CD4-positive, alpha-beta T cell treated with Interferon gamma for 1 hour (primary cell): Measurements from ENCODE around the gene RASL10A.
"Not testable (repeated sequence)": the region's sequence is repeated elsewhere in the genome, so short reads cannot be mapped to it uniquely, and the experiment has no call there.

ENCODE experiments used
- DNase-seq: peaks from one replicate; pipeline ENCODE4 v3.0.0-alpha.2; 2020

Gene RASL10A, protein sequence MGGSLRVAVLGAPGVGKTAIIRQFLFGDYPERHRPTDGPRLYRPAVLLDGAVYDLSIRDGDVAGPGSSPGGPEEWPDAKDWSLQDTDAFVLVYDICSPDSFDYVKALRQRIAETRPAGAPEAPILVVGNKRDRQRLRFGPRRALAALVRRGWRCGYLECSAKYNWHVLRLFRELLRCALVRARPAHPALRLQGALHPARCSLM

GRCh38 chr22:29315286-29316140 is at the start of gene RASL10A:
Gene RASL10A (minus strand): TSS chr22:29315697. CDS start chr22:29315246, 451 bp downstream.
- DNase-seq: no peak

- DNase-seq: no peak
Observed at GRCh38 chr22:29359469-29359868, 44.0 kb upstream of the RASL10A start.

GRCh38 chr22:29357193-29357890 is 41.8 kb upstream of the RASL10A start:
- not testable (repeated sequence) for DNase-seq

GRCh38 chr22:29353860-29354259 is 38.4 kb upstream of the RASL10A start:
- DNase-seq: no peak

DNA sequence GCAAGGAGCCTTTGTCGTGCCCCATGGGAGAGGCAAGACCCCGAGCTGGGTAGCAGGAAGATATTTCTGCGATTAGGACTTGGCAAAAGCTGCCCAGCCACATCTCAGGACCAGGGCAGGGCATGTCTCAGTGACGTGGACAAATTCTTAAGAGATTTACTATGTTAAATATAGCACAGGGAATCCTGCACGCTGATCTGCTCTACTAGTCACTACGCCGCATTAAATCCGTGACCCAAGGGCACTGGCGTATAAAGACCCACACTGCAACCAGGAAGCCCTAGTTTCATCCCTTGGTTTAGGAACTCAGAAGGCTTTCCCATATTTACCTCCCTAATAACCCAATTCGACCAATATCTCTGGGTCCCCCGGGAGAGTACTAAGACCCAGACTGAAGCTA is 37.8 kb upstream of the RASL10A start:
- DNase-seq: no peak

- DNase-seq: no peak
Observed at GRCh38 chr22:29352778-29353177, 37.3 kb upstream of the RASL10A start.

GRCh38 chr22:29351891-29352290 is 36.4 kb upstream of the RASL10A start:
- DNase-seq: no peak

DNA sequence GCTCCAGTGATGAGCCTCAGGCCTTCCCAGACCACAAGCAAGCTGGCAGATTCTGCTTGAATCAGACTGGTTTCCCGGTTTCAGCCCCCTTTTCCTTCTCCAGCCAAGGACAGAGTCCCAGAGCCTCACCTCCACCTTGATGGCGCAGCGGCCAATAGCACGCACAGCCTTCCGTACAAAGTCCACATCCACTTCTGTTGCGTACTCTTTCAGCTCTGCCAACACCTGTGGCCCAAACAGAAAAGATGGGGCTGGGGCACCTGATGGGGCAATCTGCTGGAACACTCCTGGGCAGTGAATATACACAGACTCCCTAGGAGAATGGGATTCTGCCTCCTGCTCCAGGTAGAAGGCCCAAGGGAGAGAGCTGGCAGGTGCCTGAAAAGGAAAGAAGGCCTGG is 35.5 kb upstream of the RASL10A start:
- DNase-seq: no peak

- no peak for DNase-seq
Observed at GRCh38 chr22:29348956-29349355, 33.5 kb upstream of the RASL10A start.

GRCh38 chr22:29348041-29348440 is 32.5 kb upstream of the RASL10A start:
- no peak for DNase-seq

DNA sequence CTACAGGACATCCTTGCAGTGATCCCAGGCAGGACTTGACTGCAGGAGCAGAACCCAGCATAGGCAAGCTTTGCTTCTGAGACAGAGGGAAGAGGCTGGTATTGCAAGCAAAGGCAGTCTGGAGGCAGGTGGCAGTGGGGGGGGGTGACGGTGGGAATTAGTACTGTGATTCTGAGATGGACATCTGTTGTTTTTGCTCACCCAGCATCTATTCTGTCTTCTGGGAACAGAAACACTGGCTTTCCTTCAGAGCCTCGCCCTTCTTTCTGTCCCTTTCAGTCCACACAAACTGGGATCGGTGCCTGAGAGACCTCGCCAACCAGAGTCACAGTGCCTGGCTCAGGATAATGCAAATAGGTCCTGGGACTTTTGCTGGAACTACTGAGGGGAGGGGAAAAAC is 31.2 kb upstream of the RASL10A start:
- DNase-seq: no peak

DNA sequence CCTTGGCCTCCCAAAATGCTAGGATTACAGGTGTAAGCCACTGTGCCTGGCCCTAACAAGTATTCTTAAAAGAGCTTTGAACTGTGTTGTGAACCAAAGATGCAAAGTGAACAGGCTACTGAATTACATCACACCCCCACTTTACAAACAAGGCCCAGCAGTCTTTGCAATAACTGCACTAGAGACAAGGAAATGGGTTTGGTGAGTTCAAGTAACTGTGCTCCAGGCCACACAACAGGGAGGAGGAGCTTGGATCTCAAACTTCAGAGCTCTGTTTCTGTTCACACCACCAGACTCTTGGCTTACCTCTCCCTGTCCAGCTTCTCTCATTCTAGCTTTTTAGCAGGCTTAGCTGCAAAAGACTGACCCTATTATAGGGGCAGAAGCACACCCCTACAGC is 30.4 kb upstream of the RASL10A start:
- DNase-seq: no peak

DNA sequence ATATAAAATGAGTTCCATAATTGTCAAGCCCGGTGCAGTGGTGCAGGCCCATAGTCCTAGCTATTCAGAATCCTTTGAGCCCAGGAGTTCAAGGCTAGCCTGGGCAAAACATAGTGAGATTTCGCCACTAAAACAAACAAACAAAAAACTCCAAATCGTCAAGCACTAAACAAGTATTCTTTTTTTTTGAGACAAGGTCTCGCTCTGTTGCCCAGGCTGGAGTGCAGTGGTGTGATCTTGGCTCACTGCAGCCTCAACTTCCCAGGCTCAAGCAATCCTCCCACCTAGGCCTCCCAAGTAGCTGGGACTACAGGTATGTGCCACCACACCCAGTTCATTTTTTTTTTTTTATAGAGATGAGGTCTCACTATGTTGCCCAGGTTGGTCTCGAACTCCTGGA is 29.4 kb upstream of the RASL10A start:
- DNase-seq: not testable (repeated sequence)

DNA sequence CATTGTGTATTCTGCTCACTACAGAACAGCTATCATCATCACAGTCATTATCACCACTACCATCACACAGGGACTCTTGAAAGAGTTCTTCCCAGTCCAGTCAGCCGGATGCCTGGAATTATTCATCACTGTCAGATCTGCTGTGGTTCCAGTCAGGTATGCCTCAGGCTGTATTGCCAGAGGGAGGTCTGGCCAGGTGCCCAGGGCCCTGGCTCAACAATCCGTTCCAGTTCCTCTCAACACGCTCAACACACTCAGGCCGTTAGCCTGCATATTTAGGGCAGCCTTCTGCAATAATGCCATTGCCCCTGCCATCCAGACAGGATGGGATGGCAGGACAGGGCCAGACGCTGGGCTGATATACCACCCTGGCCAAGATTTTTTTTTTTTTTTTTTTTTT is 28.6 kb upstream of the RASL10A start:
- DNase-seq: no peak

DNA sequence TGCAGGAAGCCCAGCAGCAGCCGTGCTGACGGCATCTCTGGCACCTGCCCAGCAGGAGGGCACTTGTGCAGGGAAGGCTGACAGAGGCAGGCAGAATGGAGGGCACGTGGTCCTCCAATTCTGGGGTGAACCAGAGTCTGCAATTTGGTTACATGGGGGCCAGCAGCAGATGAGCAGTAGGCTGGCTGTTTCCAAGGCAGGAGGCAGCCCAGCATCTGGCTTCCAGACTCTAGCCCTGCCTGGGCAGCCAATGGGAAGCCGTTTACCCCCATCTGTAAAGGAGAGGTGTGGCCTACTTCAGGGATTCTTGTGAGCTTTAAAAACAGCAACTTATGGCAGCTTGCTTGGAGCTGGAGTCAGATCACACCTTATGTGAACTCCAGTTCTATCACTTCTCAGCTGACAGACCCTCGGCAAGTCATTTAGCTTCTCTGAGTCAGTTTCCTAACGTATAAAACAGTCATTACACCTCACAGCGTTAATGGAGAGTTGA is 27.9 kb upstream of the RASL10A start:
- no peak for DNase-seq

- no peak for DNase-seq
Observed at GRCh38 chr22:29342577-29343312, 27.2 kb upstream of the RASL10A start.

DNA sequence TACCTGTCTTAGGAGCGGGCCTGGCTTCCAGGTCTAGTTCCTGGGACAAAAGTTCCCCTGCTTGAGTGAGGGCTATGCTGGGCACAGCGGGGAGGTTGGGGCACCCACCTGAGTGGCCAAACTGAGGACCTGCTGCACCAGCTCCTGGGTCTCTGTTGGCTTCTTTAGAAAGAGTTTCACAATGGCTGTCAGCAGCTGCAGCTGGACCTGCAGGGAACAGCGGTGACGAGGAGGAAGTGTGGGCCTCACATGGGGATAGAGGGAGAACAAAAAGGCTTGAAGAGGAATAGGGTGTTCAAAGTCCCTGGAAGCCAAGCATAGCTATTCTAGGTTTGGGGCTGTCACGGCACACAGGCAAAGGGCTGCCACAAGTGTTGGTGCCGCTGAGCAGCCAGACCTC is 26.7 kb upstream of the RASL10A start:
- DNase-seq: no peak

DNA sequence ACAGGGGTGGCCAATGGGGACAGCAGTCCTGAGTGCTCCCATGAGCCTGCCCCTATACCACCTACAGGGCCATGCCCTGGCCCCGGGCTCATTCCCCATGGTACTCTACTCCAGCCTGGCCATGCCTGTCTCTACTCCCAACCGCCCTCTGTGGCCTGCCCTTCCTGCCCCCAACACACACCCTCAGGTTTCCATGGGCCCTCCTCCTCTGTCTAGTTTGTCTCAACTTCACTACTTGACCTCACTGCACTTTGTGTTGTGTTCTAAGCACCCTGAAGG is 26.3 kb upstream of the RASL10A start:
- no peak for DNase-seq

DNA sequence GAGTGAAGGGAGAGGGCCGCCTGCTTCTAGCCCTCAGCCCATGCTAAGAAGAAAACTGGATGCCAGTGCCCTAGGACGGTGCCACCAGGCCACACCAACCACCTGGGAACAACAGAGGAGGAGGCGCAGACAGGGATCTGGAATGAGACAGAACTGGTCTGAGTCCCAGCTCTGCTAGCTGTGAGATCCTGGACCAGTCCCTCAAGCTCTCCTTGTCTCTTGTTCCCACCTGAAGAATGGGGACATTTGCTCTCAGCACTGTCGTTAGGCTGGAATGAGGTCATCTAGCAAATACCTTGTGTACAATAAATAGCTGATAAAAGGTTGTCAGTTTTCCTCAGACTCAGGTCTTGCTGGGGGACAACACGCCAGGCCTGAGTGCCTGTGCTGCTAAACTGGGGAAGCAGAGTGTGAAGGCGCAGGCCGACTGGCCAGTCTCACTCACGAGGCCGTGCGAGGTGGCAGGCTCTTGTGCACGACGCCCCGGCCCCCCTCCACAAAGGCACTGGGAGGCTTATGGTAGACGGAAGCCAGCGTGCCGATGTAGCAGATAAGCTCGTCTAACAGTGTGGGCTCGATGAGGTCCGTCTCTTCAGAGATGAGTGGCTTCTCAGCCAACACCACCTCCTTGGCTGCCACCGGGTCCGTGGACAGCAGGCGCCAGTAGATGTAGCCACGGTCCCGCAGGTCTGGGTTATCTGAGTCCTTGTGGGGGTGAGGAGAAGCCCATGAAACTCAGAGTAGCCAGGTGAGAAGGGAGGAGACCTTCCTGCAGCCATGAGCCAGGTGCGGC is 25.8 kb upstream of the RASL10A start:
- no peak for DNase-seq

- no peak for DNase-seq
Observed at GRCh38 chr22:29340566-29340965, 25.1 kb upstream of the RASL10A start.

- no peak for DNase-seq
Observed at GRCh38 chr22:29339381-29340235, 24.1 kb upstream of the RASL10A start.
